ENCODE results near the gene PHLDB2.

Gene PHLDB2

DNA sequence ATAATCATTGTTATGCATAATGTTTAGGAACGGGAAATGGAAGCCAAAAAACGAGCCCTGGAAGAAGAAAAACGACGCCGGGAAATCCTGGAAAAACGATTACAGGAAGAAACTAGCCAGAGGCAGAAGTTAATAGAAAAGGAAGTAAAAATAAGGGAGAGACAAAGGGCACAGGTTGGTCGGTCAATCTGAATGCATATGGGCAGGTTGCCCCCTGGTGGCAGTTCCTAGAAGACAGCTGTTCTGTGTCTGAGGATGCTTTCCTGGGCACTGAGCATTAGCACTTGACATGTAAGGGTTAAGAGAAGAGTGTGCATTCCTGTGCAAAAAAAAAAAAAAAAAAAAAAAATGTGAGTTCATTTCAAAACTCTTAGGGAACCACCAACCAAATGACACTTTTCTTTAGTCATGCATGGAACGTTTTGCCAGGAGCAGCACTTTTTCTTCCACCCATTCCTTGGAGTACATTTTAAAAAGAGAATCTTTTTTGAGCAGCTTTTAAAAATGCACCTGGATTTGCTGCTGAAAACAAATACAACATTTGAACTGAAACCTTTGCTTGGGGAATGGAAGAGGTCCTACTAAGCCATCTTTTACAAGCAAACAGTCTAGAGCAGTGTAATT lies 108.7 kb downstream of the PHLDB2 start:
- peak; percentile 78 to 82 for DNase-seq

DNA sequence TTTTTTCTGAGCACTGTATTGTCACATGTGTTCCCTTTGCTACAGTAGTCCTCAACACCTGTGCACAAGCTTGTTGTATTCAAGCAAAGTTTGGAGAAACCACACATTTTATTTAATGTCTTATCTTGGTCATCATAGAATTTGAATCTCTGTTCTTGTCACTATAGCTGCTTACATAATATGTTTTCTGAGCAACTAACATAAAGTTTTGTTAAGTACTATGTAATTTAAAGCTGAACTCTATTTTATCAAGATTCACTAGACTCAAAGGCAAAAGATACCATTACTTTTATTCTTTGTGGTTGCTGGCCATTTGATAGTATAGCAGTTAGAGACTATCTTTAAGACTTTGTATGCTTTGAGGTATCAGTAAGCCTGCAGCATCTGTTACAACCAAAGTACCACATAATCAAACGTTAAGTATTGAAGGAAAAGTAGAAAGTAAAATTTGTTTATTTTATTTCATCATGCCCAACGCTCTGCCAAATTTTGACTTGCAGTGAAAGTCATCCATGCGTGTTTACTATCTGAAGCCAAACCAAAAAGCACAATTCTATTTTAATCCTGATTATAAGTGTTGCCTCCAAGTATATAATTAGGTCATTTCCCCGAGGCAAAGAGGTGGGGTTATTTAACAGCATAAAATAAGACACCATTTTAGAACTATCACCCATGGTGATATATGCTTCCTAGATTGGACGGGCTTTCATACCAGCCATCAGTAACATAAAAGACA lies 109.4 kb downstream of the PHLDB2 start:
- no peak for DNase-seq

DNA sequence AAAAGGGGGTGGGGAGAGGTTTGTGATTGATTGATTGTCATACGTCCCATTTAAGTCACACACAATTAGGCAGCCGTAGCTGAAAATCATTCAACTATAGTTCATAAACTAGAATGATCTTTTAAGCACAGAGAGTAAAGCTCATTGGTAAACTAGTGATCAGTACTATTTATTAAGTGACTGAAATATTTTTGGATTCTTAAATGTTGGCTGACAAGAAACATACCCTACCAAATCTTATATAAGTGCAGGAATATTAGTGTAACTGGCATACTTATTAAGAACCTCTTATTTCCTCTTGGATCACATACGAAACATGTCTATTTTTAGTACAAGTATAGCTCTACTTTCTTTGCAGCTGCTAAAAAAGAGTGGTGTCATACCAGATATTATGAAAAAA lies 111.3 kb downstream of the PHLDB2 start:
- no peak for DNase-seq

DNA sequence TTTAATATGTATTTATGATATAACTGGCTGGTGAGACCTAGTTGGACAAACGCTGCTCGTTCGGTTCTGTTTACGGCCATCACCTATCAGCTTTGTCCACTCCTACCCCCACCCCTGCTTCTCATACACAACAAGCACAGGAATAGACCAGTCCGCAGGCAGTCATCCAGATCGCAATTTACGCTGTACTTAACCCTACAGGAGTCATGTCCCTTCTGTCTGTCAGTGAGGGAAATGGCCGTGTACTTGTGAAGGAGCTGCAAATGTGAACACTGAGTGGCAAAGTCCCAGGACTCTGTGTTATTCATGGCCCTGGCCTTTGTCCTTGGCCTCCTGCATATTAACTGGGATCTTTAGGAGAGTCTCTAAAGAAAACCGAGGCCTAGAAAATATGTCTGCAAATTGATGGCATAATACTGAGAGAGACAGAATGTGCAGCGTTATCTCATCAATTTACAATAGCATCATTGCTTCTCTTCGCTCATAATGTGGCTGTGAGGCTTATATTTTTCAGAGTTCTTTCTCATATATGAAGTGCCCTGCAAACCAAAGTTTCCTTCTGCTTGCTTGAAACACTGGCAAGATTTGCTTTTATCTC lies 112.6 kb downstream of the PHLDB2 start:
- DNase-seq: no peak

DNA sequence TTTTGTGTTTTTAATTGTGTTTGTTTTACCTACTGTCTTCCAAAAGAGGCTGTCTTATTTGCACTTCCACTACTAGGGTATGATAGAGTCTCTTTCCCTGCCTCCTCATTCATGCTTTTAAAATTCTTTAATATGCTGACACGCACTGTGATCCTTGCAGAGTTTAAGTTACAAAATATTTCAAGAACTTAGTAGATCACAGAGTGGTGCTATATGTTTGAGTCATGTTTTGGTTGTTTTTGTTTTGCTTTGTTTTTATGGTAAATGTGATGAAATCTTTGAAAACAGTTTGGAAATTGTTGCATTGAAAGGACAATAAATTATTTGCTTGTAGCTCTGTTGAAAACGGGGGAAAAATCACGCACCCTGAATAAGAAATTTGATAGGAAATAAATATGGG lies 113.8 kb downstream of the PHLDB2 start:
- DNase-seq: no peak

DNA sequence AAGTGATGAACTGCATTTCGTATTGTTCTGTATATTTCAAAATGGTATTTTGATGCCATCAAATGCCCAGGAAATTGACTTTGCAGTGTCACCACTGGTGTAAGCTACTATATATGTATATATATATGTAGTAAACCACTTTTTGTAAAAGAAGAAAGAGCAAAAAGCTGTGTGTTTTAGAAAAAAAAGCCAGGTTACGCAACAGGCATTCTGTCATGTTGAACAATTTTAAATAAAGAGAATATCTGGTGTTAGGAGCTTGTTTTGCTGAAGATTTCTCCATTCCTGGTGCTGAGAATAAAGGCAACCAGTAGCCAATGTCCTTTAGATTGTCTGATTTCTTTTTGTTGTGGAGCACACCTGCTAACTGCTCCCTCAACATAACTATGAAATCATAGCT lies 116.1 kb downstream of the PHLDB2 start:
- no peak for DNase-seq

DNA sequence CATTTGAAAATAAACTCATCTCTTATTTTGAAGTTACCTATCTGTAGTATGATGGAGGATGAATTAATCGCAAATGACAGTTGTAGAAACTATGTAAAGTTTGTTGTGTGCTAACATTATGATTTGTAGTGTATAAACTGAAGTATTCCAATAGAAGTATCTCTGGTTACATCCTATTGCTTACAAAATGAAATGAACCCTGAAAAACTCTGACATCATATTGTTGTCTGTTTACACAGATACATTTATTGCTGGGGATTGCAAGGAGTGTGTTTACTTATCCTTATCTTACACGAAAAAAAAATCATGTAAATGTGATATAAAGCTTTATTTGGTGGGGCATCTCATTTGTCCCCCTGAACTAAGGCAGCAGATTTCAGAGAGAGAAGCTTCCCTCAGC lies 117.2 kb downstream of the PHLDB2 start:
- no peak for DNase-seq

DNA sequence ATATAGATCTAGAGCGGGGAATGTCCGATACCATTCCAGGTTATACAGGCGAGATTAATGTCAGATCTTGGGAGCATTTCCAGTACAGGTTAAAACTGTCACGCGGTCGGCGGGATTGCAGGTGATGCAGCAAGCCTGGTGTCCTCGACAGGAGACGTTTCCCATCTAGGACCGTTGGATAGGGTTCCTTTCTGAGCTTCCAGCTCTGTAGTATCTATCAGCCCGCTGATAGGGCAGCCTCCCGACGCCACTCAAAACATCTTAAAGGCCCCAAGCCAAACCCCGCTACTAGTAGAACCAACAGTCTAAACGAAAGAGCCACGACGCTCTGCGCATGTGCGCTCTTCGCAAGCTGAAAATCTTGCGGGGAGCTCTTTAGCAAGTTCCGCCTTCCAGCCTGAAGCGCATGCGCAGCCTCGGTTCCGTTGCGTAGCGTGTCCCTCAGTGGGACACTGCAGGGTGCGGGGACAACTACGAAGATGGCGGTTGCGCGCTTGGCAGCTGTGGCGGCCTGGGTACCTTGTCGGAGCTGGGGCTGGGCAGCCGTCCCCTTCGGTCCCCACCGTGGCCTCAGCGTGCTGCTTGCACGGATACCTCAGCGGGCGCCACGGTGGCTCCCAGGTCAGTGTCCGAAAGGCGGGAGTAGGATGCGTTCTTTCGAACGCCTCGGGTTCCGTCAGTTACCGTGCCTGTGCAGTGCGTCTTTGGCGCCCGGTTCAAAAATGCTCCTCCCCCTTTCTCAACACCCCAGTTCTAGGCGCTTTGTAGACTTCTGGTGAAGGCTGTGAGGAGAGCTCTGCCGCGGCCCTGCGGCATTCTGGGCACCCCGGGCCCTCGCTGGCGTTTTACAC lies 119.7 kb downstream of the PHLDB2 start, which contains the start of gene ABHD10:
Gene ABHD10 (plus strand): TSS at position 444 of the 851 bp plus-strand sequence. CDS start 36 bp downstream, at position 480.
- peak; percentile 96 to 97 for DNase-seq

DNA sequence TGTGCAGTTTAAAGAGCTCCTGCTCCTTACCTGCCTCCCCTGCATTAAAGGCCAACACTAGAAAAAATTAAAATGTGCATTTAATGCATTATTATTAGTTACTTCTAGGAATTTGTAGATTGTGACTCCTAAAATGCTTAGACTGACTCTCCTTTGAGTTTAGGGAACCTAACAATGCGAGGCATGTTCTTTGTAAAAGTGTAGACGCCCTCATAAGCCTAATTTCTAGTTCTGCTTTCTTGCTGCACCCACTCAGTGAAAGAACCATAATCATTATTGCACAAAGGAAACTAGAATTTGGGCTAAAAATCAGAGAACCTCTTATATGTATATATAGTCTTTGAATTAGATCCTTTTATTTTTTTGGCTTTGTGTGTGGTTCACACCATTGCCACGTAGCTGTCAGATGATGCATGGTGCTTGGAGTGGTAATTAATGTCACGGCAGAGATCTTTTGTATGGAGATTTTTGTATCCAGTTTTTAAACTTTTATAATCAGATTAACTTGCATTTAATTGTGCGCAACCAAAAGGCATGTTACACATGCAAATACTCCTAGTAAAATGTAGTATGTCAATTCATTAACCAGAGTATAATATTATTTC lies 120.5 kb downstream of the PHLDB2 start:
- DNase-seq: no peak

DNA sequence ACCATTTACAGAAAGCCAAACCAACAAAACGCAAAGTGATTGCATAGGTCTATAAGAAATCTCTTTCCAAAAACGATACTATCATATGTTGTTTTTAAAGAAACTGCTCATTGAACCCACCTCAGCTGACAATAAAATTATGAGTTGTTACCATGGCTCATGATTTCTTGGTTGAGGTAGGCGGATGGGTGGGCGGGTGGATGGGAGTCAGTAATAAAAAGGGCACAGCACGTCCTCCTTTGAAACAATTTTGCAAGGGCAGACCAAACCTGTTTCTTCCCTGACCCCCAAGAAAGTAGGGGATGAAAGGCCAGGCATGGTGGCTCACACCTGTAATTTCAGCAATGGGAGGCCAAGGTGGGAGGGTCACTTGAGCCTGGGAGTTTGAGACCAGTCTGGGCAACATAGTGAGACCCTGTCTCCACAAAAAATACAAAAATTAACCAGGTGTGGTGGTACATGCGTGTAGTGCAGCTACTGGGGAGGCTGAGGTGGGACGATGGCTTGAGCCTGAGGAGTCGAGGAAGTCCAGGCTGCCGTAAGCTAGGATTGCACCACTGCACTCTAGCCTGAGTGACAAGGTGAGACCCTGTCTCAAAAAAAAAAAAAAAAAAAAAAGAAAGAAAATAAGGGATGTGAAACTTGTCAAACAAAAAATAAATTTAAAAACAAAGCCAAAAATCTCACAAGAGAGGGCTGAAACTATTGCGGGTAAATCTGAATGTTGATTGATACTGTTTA lies 121.8 kb downstream of the PHLDB2 start:
- no peak for DNase-seq

DNA sequence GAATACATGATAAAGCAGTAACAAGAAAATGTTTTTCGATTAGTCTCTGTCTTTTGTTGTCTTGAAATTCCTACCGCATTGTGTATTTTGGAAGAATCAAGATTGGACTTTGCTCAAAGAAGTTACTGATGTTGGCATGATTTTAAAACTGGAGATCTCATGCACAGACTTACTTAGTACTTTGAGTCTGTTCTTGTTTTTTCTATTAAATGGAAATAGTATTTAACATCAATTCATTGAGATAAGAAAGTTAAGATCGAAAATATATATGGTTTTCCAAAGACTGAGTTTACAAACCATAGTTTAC lies 122.3 kb downstream of the PHLDB2 start:
- DNase-seq: no peak

DNA sequence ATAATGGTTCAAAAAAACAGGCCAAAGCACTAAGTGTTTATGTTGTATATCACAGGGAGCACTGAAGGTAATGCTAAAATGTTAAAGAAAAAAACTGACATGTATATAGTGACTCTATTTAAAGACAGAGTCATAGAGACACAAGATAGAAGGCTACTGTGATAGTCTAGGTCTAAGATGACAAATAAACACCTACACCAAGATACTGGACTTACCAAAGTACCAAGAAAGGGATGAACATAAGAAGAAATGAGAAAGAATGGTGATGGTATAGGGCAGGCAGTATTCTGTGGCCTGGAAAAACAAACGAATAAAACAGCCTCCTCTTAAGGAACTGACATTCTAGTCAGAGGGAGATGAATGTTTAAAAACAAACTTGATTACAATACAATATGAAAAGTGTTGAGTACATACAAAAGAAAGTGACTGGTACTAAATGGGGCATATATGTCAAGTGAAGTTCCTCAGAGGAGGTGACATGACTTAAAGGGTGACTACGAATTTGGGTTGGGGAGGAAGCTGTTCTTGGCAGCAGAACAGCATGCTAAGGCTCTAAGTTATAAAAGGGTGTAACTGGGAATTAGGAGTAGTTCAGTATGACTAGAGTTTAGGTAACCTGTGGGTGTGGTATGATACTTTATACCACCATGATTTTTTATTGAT lies 125.7 kb downstream of the PHLDB2 start:
- no peak for DNase-seq

DNA sequence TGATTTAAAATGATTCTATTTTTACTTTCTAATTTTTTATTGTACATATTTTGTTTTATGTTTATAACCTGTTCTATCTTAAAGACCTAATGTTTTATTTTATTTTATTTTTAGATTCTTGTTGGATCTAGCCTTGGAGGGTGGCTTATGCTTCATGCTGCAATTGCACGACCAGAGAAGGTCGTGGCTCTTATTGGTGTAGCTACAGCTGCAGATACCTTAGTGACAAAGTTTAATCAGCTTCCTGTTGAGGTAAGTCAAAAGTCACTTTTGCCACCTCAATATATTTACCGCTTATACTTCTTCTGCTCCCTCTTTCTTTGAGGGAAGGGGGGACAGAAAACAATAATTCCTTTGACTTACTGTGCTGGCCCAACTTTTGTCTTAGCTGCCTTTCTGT lies 127.7 kb downstream of the PHLDB2 start:
- DNase-seq: no peak

DNA sequence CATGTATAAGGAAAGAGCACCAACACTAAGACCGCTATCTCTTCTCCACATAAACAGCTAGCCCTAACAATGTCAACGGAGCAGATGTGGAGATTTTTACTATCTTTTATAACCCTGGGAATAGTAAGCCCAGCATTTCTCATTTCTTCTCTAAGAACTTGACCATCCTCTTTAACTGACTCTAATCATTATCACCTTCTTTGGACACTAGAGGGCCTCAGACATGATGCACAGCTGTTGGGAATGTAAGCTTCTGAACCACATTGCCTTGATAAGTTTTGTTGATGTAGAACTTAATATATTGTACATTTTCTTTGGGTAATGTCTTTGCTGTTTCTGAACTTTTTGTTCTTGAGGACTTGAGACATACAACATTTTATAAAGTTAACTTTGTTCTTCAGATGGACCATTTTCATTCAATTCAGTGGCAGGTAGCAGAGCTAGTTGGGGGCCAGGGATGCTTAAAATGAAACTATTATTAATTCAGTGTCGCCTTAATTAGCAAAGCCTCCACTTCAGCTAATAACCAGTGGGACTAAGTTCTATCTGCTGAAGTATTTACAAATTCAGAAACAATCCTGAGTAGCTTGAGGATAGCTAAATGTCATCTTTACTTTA lies 130.1 kb downstream of the PHLDB2 start:
- DNase-seq: peak in 1 of 2 donors; percentile 55

DNA sequence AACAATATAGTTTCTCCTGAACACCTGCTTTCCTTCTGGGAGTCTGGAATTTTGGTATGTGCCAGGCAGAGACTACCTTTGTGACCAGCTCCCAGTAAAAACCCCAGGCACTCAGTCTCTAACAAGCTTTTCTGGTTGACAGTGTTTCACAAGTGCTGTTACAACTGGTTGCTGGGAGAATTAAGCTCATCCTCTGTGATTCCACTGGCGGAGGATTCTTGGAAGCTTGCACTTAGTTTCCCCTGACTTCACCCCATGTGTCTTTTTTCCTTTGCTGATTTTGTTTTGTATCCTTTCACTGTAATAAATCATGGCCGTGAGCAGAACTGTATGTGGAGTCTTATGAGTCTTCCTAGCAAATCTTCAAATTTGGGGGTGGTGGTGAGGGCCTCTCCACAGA lies 134.0 kb downstream of the PHLDB2 start:
- no peak for DNase-seq

DNA sequence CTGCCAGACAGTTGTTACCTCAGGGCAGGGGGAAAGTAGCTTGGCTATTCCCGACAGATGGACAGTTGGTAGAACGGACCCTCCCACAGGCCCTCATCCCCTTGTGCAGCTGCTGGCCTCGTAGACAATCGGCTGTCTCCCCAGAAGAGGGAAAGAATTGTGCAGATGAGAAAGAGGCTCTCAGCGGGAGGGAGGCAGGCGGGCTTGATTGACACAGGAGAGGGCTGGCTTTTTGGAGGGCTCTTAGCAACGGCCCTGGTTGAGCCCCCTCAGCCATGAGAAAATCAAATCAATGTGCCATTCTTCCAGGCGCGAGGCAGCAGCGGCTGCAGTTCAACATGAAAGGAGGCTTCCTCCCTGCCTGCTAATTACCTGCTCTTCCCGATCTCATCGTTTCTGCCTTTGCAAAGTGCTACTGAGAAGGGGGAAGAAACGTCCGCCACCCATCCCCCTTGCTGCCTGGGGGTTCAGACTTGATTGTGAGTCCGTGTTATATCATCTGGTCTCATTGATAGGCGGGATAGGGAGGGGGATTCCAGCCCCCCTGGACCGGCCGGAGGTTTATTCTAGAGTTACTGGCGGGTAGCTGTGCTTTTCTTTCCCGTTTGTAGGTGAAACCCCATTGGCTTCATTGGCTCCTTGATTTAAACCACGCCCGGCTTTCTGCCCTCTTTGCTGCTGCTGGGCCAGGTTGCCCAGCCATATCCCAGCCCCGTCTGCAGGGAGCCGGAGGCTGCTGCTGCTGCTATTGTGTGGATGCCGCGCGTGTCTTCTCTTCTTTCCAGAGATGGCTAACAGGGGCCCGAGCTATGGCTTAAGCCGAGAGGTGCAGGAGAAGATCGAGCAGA lies 139.8 kb downstream of the PHLDB2 start, which contains the start of gene TAGLN3:
Gene TAGLN3 (plus strand): TSS at position 287 of the 848 bp plus-strand sequence. CDS start 501 bp downstream, at position 788.
- DNase-seq: no peak

DNA sequence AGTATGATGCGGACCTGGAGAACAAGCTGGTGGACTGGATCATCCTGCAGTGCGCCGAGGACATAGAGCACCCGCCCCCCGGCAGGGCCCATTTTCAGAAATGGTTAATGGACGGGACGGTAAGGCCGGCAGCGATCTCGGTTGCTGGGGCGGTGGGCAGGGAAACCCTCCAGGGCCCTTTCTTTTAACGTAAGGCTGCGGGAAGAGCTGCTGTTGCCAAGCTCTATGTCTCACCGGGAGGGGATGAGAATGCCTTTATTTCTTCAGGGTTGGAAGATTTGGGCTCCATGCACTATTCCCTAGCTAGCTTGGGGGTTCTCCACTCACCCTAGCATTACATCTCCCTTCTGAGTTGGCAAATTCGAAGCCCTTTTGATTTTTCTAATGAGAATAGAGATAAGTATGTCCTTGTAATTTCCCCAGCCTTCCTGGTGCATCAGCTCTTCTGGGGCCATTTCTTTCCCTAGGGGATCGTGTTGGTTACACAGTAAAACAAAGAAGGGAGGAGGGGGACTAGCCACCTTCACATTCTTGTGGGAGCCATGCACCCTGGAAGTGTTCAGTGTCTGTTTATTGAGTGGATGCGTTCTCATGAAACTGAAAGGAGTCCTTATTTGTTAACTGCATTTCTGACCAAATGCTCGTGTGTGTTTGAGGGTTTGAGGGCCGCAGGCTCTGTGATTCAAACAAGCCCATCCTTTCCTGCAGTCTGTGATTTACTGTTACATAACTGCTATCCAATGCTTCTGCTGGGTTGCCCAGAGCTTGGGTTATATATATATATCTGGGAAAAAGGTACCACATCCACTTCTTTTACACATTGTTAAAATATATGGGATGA lies 140.6 kb downstream of the PHLDB2 start:
- no peak for DNase-seq

DNA sequence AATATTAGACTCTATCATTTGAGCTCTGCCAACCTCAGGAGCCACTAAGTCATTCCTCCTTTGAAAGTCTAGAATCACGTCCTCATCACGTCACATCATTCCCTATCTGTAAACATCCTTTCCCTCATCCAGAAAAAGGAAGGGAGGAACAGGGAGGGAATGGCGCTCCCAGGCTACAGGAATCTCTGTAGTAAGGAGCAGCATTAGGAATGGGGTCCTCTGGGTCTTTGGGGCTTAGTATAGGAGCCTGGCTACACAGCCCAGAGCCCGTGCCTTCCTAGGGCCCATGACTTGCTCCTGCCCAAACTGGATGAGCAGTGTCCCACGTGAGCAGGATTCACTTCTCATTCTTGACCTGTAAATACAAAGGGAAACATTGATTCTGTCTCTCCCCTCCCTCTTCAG lies 141.3 kb downstream of the PHLDB2 start:
- DNase-seq: no peak

DNA sequence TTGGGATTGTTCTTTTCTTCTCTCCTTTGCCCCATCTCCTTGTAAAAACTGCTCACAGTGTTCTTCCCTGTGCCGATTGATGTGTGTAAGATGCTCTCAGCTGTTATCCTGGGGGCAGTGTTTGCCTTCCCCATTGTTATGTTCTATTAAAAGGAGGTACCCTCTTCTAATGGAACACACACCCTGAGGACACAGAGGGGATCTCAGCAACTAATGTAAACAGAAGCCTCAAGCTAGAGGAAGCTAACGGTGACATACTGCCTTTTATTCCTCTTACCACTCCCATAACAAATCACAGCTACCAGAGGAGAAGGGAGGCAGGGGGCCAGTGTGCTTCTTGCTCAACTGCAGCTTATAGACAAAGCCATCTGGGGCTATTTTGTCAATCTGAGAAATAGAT lies 141.9 kb downstream of the PHLDB2 start:
- no peak for DNase-seq
